Kidney epithelial cell (primary cell): ENCODE data around the gene TNFRSF1A. TPM values are rescaled to one million over a fixed set of nuclear protein-coding genes. Genes with fewer than 3 reads are reported as not detected.

Experiments used
- DNase-seq: peaks from one replicate; pipeline ENCODE4 v3.0.0-alpha.2; 2010; ENCODE audit warnings: low read depth
- H3K27me3 ChIP-seq: 2 replicates; pipeline ENCODE4 v1.6.0; 2011; ENCODE audit warnings: low read length; ENCODE audit not compliant: control insufficient read depth, insufficient read depth
- H3K36me3 ChIP-seq: 2 replicates; pipeline ENCODE4 v1.5.1; 2011; ENCODE audit warnings: low read length; ENCODE audit not compliant: control insufficient read depth, insufficient read depth
- H3K4me3 ChIP-seq: 2 replicates; pipeline ENCODE4 v1.5.1; 2011; ENCODE audit warnings: low read depth, mild to moderate bottlenecking, control low read depth, low read length
- total RNA-seq: library from RNA; depleted of rRNA; stranded (reverse); fragments of >200 nt; gene quantifications from 2 replicates; pipeline ENCODE4 v1.2.3, GENCODE V29; 2015
- TF ChIP-seq, protein P1 (sequence below): IDR thresholded peaks from 2 replicates; pipeline ENCODE4 v1.5.1; 2011; ENCODE audit warnings: mild to moderate bottlenecking, moderate library complexity, low read length, control low read depth, inconsistent platforms; ENCODE audit not compliant: insufficient read depth, poor library complexity, severe bottlenecking

Gene TNFRSF1A
- total RNA-seq, 1 donor from 2014 or later: 115 TPM

DNA sequence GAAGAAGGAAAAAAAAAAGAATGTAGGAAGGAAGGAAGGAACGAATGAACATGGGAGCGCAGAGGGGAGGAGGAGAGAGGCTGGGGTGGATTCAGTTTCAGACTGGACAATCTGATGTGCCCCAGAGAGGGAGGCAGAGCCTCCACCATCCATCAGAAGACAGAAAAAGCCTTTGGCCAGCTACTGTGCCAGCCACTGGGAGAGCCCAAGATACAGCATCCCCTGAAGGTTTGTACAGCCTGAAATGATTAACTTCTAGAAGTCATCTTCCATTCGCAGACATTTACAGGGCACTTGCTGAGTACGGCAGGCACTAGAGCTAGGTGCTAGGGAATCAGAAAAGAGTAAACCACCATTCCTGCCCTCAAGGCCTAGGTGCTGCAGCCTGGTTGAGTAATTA is 22.4 kb downstream of the TNFRSF1A start:
- no peaks in the 10 kb centered on the region for H3K27me3 ChIP-seq
- TF ChIP-seq, protein P1, sequence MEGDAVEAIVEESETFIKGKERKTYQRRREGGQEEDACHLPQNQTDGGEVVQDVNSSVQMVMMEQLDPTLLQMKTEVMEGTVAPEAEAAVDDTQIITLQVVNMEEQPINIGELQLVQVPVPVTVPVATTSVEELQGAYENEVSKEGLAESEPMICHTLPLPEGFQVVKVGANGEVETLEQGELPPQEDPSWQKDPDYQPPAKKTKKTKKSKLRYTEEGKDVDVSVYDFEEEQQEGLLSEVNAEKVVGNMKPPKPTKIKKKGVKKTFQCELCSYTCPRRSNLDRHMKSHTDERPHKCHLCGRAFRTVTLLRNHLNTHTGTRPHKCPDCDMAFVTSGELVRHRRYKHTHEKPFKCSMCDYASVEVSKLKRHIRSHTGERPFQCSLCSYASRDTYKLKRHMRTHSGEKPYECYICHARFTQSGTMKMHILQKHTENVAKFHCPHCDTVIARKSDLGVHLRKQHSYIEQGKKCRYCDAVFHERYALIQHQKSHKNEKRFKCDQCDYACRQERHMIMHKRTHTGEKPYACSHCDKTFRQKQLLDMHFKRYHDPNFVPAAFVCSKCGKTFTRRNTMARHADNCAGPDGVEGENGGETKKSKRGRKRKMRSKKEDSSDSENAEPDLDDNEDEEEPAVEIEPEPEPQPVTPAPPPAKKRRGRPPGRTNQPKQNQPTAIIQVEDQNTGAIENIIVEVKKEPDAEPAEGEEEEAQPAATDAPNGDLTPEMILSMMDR: no peak
- DNase-seq: no peak
- no peaks in the 10 kb centered on the region for H3K36me3 ChIP-seq
- H3K4me3 ChIP-seq: no peak overlapping the region

DNA sequence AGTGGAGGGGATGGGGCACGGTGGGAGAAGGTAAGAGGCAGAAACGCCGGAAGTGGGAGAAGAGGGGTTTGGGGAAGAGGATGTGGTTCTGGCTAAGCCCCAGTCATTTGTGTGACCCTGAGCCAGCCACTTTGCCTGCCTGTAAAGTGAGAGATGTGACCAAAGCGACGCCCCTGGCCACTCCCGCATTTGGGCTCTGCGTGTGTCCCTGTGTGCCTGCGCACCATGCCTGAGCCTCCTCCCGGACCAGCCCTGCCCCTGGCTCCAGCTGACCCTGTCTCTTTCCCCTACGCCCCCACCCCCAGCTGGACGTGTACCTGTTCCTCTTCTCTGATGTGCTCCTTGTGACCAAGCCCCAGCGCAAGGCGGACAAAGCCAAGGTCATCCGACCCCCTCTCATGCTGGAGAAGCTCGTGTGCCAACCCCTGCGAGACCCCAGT is 23.4 kb downstream of the TNFRSF1A start:
- no peak for DNase-seq
- Histone ChIP-seq H3K36me3 (no peaks in the 10 kb centered on the region), H3K4me3 (no peak overlapping the region), H3K27me3 (no peaks in the 10 kb centered on the region)
- TF ChIP-seq, protein P1: no peak

DNA sequence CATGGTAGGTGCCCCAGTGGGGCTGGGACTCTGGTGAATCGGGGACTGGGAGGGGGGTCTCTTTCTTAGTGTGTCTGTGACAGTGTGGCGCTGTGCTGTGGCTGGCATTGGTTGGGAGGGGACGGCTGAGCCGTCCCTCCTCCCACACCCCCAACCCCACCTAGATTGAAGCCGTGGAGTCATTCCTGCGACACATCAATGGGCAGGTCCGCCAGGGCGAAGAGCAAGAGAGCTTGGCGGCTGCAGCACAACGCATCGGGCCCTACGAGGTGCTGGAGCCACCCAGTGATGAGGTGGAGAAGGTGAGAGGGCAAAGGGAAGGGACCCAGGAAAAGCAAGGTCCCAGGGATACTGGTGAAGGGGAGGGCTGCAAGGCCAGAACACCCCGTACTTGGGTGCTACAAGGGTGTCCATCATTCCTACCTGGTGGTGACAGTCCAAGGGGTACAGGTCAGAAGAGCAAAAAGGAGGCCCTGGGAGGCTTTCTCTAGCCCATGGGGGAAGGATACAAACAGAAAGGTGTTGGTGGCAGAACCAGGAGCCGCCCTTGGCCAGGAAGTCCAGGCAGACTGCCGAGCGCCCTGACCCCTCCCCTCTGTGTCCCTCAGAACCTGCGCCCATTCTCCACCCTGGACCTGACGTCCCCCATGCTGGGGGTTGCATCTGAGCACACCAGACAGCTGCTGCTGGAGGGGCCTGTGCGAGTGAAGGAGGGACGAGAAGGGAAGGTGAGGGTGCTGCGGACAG is 24.0 kb downstream of the TNFRSF1A start:
- DNase-seq: no peak
- H3K4me3 ChIP-seq: no peak overlapping the region
- H3K36me3 ChIP-seq: no peaks in the 10 kb centered on the region
- TF ChIP-seq, protein P1: no peak
- no peaks in the 10 kb centered on the region for H3K27me3 ChIP-seq

DNA sequence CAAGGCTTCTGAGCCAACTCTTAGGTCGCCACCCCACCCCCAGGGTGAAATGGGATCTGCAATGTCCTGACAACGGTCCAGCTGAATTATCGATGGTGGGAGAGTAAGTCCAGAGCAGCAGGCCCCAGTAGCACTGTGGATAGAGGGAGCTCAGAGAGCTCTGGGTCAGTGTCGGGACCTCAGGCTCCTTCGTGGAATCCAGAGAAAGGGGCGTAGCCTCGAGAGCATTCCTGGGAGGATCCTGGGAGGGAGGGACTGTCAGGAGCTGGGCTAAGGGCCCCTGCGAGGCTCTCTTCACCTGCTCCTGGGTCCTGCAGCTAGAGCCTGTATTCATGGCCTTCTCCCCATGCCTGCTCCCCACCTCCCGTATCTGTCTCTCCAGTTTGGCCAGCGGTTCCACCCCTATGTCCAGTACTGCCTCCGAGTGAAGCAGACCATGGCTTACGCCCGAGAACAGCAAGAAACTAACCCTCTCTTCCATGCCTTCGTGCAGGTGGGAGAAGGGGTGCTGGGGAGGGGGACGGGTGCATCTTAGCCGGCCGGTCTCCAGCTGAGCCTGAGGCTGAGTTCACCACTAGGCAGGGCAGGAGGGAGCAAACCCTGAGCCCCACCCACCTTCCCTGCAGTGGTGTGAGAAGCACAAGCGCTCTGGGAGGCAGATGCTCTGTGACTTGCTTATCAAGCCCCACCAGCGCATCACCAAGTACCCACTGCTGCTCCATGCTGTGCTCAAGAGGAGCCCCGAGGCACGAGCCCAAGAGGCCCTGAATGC is 24.8 kb downstream of the TNFRSF1A start:
- H3K4me3 ChIP-seq: no peak overlapping the region
- no peaks in the 10 kb centered on the region for H3K36me3 ChIP-seq
- no peak for DNase-seq
- H3K27me3 ChIP-seq: no peaks in the 10 kb centered on the region
- TF ChIP-seq, protein P1: no peak

DNA sequence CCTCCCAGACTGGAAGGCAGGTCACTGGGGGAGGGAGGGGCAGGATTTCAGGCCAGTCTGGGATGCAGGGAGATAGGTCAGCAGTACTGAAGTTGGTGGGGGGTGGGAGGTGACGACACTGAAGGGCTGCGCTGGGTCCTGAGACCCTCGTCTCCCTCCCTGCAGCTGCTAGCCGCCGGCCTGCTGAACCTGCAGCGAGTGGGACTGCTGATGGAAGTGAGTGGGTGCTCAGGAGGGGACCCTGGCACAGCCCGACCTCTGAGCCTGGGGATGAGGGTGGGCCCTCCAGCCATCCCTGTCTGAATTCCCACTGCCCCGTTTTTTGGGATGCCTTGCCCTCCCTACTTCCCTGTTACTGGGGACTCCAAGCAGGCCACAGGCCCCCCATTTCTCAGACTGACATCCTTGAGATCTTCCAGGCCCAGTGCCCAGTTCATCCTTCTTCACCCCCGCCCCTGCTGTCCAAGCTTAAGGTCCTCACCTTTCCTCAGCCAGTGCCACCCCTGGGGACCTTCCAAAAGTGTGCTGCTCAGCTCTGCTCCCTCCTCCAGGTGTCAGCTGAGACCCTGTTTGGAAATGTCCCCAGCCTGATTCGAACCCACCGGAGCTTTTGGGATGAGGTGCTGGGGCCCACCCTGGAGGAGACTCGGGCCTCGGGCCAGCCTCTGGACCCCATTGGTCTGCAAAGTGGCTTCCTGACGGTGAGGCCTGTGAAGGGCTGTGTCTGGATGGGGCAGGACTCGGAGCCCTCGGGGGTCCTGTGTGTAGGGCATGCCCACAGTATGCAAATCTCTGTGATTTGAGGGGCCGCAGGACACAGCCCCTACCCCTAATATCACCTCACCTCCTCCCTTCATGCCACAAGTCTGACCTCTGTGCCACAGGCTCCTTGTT is 25.9 kb downstream of the TNFRSF1A start:
- no peaks in the 10 kb centered on the region for H3K36me3 ChIP-seq
- H3K27me3 ChIP-seq: peaks cover 2% of the 10 kb centered on the region
- TF ChIP-seq, protein P1: no peak
- DNase-seq: no peak
- H3K4me3 ChIP-seq: no peak overlapping the region
